NCI-H774 (cell line): ENCODE results near the gene EXO1.
"Not testable (repeated sequence)": the region's sequence is repeated elsewhere in the genome, so short reads cannot be mapped to it uniquely, and the experiment has no call there.

Experiments used
- DNase-seq: peaks from one replicate; lab custom pipeline; 2025; lab: John Stamatoyannopoulos, UW

EXO1 gene

GRCh38 chr1:241836941-241837340 is 11.1 kb upstream of the EXO1 start:
- no peak for DNase-seq

GRCh38 chr1:241837416-241837815 is 10.6 kb upstream of the EXO1 start:
- DNase-seq: no peak

GRCh38 chr1:241837901-241838300 is 10.1 kb upstream of the EXO1 start:
- no peak for DNase-seq

GRCh38 chr1:241838897-241839296 is 9.1 kb upstream of the EXO1 start:
- no peak for DNase-seq

GRCh38 chr1:241839369-241839979 is 8.5 kb upstream of the EXO1 start:
- no peak for DNase-seq

- no peak for DNase-seq
Observed at GRCh38 chr1:241840164-241840563, 7.8 kb upstream of the EXO1 start.

- peak; percentile 28 for DNase-seq
Observed at GRCh38 chr1:241841691-241842090, 6.3 kb upstream of the EXO1 start.

GRCh38 chr1:241842565-241842964 is 5.4 kb upstream of the EXO1 start:
- DNase-seq: no peak

- DNase-seq: peak; percentile 31
Observed at GRCh38 chr1:241844593-241844992, 3.4 kb upstream of the EXO1 start.

GRCh38 chr1:241846375-241846774 is 1.6 kb upstream of the EXO1 start:
- no peak for DNase-seq

- DNase-seq: no peak
Observed at GRCh38 chr1:241846862-241847539, 1.0 kb upstream of the EXO1 start.

GRCh38 chr1:241847540-241847795 is 536 bp upstream of the EXO1 start:
- DNase-seq: no peak

- DNase-seq: no peak
Observed at GRCh38 chr1:241848686-241849344, 811 bp downstream of the EXO1 start.

- DNase-seq: no peak
Observed at GRCh38 chr1:241849345-241849695, 1.3 kb downstream of the EXO1 start.

- not testable (repeated sequence) for DNase-seq
Observed at GRCh38 chr1:241855545-241856140, 7.6 kb downstream of the EXO1 start.

GRCh38 chr1:241857131-241857530 is 9.1 kb downstream of the EXO1 start:
- no peak for DNase-seq

GRCh38 chr1:241860922-241861321 is 12.9 kb downstream of the EXO1 start:
- no peak for DNase-seq

GRCh38 chr1:241869022-241869421 is 21.0 kb downstream of the EXO1 start:
- no peak for DNase-seq

GRCh38 chr1:241870336-241870735 is 22.3 kb downstream of the EXO1 start:
- DNase-seq: no peak

- no peak for DNase-seq
Observed at GRCh38 chr1:241870746-241871430, 22.9 kb downstream of the EXO1 start.

- no peak for DNase-seq
Observed at GRCh38 chr1:241881440-241881839, 33.4 kb downstream of the EXO1 start.

- no peak for DNase-seq
Observed at GRCh38 chr1:241883159-241883558, 35.2 kb downstream of the EXO1 start.

- no peak for DNase-seq
Observed at GRCh38 chr1:241888232-241888631, 40.2 kb downstream of the EXO1 start.
